ENCODE measurements around the gene CCDC63. TPM values are rescaled to one million over a fixed set of nuclear protein-coding genes. Genes with fewer than 3 reads are reported as not detected.

The CCDC63 gene
- total RNA-seq, 2 experiments from 2014 or later = not detected

- DNase-seq = no peak
- ChIA-PET POLR2A (no interaction called here), CTCF (no interaction called here)
- no peak for ATAC-seq (ENCODE audit: poor library complexity)
- Histone ChIP-seq H3K4me3 (ENCODE audit: low read length) (no peak overlapping the region), H3K9me3 (ENCODE audit: control insufficient read depth in 1 of 2, insufficient read depth in 1 of 2, low read length in 2 of 2) (peaks cover 0 to 5% of the 10 kb centered on the region in 2 experiments), H3K27me3 (ENCODE audit: control insufficient read depth in 1 of 2, insufficient read depth in 2 of 2, low read length in 2 of 2) (no peaks in the 10 kb centered on the region), H3K4me1 (ENCODE audit: insufficient read depth, low read length) (no peaks in the 10 kb centered on the region), H3K36me3 (ENCODE audit: insufficient read depth, low read length) (no peaks in the 10 kb centered on the region), H3K27ac (ENCODE audit: low read depth in 1 of 2, low read length in 2 of 2) (no peak overlapping the region)
- Mint-ChIP-seq H3K36me3 (ENCODE audit: low read depth) (no peaks in the 10 kb centered on the region), H3K9me3 (no peaks in the 10 kb centered on the region), H3K27me3 (peaks cover 18% of the 10 kb centered on the region), H3K4me3 (no peak overlapping the region), H3K4me1 (ENCODE audit: low read depth) (no peaks in the 10 kb centered on the region), H3K27ac (no peak overlapping the region)
- TF ChIP-seq CTCF (IDR thresholded peaks at IDR 0.05) = no peak
- intact Hi-C loops (cut with DNase I, micrococcal nuclease) = loop anchor here in 1 of 2 experiments (10.0 kb wide), 1 partner anchor 243 kb away; no protein-coding TSS in a partner anchor
Measured at GRCh38 chr12:110931315-110931728, 84.5 kb downstream of the CCDC63 start.

DNA sequence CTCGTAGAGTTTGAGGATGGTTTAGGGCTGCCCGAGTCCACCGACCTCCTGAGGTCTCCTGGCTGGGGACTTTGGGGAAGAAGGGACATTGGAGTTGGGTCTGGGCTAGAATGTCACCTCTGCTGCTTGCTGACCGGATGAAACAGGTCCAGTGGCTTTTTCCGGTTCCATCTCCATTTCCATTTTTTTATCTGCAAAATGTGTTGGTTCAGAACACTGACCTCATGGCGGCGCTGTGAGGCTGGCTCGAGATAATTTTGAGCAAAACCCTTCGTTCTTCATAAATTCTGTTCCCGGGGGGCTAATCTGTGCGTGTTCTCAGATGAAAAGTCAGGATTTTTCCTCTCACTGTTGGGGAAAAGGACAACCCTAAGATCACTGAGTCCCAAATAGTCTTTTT is 85.3 kb downstream of the CCDC63 start:
- peaks cover 0 to 5% of the 10 kb centered on the region in 2 experiments for H3K9me3 ChIP-seq (ENCODE audit: control insufficient read depth in 1 of 2, insufficient read depth in 1 of 2, low read length in 2 of 2)
- Mint-ChIP-seq H3K27me3 (peaks cover 25% of the 10 kb centered on the region), H3K4me1 (ENCODE audit: low read depth) (no peaks in the 10 kb centered on the region), H3K27ac (no peak overlapping the region), H3K4me3 (no peak overlapping the region), H3K36me3 (ENCODE audit: low read depth) (no peaks in the 10 kb centered on the region), H3K9me3 (no peaks in the 10 kb centered on the region)
- H3K27ac ChIP-seq (ENCODE audit: low read depth in 1 of 2, low read length in 2 of 2) = no peak overlapping the region
- no peak overlapping the region for H3K4me3 ChIP-seq (ENCODE audit: low read length)
- no peak for DNase-seq
- H3K4me1 ChIP-seq (ENCODE audit: insufficient read depth, low read length) = peaks cover 2% of the 10 kb centered on the region
- no peak for ATAC-seq (ENCODE audit: poor library complexity)
- no peaks in the 10 kb centered on the region for H3K36me3 ChIP-seq (ENCODE audit: insufficient read depth, low read length)
- intact Hi-C loops (cut with DNase I, micrococcal nuclease) = loop anchor here in 1 of 2 experiments (10.0 kb wide), 1 partner anchor 243 kb away; no protein-coding TSS in a partner anchor
- ChIA-PET POLR2A (no interaction called here), CTCF (no interaction called here)
- TF ChIP-seq CTCF (IDR thresholded peaks at IDR 0.05) = no peak
- H3K27me3 ChIP-seq (ENCODE audit: control insufficient read depth in 1 of 2, insufficient read depth in 2 of 2, low read length in 2 of 2) = peaks cover 0 to 4% of the 10 kb centered on the region in 2 experiments

DNA sequence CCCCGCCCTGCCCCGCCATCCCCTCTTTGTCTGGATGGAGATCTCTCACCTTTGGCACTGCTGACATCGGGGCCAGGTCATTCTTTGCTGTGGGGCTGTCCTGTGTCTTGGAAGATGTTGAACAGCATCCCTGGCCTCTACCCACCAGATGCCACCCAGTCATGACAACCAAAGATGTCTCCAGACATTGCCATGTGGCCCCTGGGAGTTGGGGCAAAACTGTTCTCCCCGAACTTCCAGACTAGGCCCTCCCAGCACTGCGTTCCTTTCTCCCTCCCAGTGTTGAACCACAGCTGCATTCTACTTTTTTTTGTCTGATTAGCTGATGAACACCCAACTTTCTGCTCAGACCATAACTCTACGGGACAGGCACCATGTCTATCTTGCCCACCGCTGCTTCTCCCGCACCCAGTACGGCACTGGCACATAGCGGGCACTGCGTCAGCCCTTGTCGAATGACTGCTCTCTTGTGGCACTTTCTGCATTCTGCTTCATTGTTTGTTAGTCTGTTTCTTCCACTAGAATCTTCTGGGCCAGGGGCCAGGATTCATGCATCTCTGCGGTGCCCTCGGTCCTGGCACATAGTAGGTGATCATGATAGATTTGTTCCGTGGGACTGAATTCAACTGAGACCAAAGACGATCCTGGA is 86.7 kb downstream of the CCDC63 start:
- no peak overlapping the region for H3K27ac Mint-ChIP-seq
- CTCF ChIA-PET = no interaction called here

More for the DNA sequence above, 86.7 kb downstream of the CCDC63 start:
- Mint-ChIP-seq H3K27me3 (peaks cover 30% of the 10 kb centered on the region), H3K4me3 (no peak overlapping the region), H3K36me3 (ENCODE audit: low read depth) (no peaks in the 10 kb centered on the region), H3K4me1 (ENCODE audit: low read depth) (no peaks in the 10 kb centered on the region), H3K9me3 (no peaks in the 10 kb centered on the region)
- POLR2A ChIA-PET = no interaction called here
- H3K36me3 ChIP-seq (ENCODE audit: insufficient read depth, low read length) = no peaks in the 10 kb centered on the region
- no peak overlapping the region for H3K27ac ChIP-seq (ENCODE audit: low read depth in 1 of 2, low read length in 2 of 2)
- peaks cover 0 to 5% of the 10 kb centered on the region in 2 experiments for H3K9me3 ChIP-seq (ENCODE audit: control insufficient read depth in 1 of 2, insufficient read depth in 1 of 2, low read length in 2 of 2)
- peaks cover 6% of the 10 kb centered on the region for H3K4me1 ChIP-seq (ENCODE audit: insufficient read depth, low read length)
- intact Hi-C loops (cut with DNase I, micrococcal nuclease) = loop anchor here in 1 of 2 experiments (10.0 kb wide), 1 partner anchor 241 kb away; no protein-coding TSS in a partner anchor
- ATAC-seq (ENCODE audit: poor library complexity) = no peak
- H3K4me3 ChIP-seq (ENCODE audit: low read length) = no peak overlapping the region
- DNase-seq = no peak
- TF ChIP-seq CTCF (IDR thresholded peaks at IDR 0.05) = no peak
- peaks cover 0 to 4% of the 10 kb centered on the region in 2 experiments for H3K27me3 ChIP-seq (ENCODE audit: control insufficient read depth in 1 of 2, insufficient read depth in 2 of 2, low read length in 2 of 2)

Measured in CD4-positive, alpha-beta T cell (primary cell).